IMR-90 (cell line): ENCODE results near the gene LRRC42. TPM values are rescaled to one million over a fixed set of nuclear protein-coding genes. Genes with fewer than 3 reads are reported as not detected.

Experiments used
- ATAC-seq: fragments of 200-7000 bp; cut with Tn5 transposase; 2 replicates; pipeline ENCODE4 v1.9.1; 2020; ENCODE audit warnings: low read depth, mild to moderate bottlenecking, moderate library complexity
- BruUV-seq: library from RNA; stranded (reverse); fragments of 400-500 nt; replicated peaks from 2 replicates; lab custom pipeline; 2021; lab: Mats Ljungman, UMichigan
- CTCF ChIA-PET: fragments of 300-600 bp; formaldehyde crosslinking; extraction: SDS; loops from one replicate; lab custom pipeline; 2021; ENCODE audit warnings: antibody characterized with exemption; lab: Yijun Ruan, JAX
- POLR2A ChIA-PET: fragments of 300-600 bp; sonication (Branson Sonifier 250); formaldehyde crosslinking; loops from one replicate; lab custom pipeline; 2022; ENCODE audit warnings: antibody characterized with exemption; ENCODE audit not compliant: unreplicated experiment; lab: Charles Lee
- DNase-seq: peaks from one replicate; pipeline ENCODE4 v3.0.0; 2013
- H2AFZ ChIP-seq: replicated peaks from 2 replicates; pipeline ENCODE3; 2013; ENCODE audit warnings: low read length, mild to moderate bottlenecking; ENCODE audit not compliant: poor library complexity
- H2AK5ac ChIP-seq: 2 replicates; pipeline ENCODE4 v1.6.1; 2013; ENCODE audit warnings: low read depth, low read length, inconsistent platforms
- H2AK9ac ChIP-seq: replicated peaks from 2 replicates; pipeline ENCODE3; 2013; ENCODE audit warnings: mild to moderate bottlenecking, low read depth, low read length, moderate library complexity; ENCODE audit not compliant: poor library complexity
- H2BK120ac ChIP-seq: 2 replicates; pipeline ENCODE4 v1.6.1; 2013; ENCODE audit warnings: low read depth, low read length, inconsistent platforms
- H2BK15ac ChIP-seq: 3 replicates; pipeline ENCODE4 v1.6.1; 2013; ENCODE audit warnings: low read depth, low read length, inconsistent platforms
- H2BK20ac ChIP-seq: 2 replicates; pipeline ENCODE4 v1.6.1; 2013; ENCODE audit warnings: low read depth, mild to moderate bottlenecking, inconsistent platforms, low read length, moderate library complexity
- H2BK5ac ChIP-seq: 2 replicates; pipeline ENCODE4 v1.6.1; 2013; ENCODE audit warnings: mild to moderate bottlenecking, low read depth, low read length, inconsistent platforms; ENCODE audit not compliant: poor library complexity, severe bottlenecking
- H3K14ac ChIP-seq: replicated peaks from 2 replicates; pipeline ENCODE4 v1.6.1; 2013; ENCODE audit warnings: low read depth, low read length, inconsistent platforms
- H3K18ac ChIP-seq: 2 replicates; pipeline ENCODE4 v1.6.1; 2013; ENCODE audit warnings: low read depth, low read length, control low read depth
- H3K23ac ChIP-seq: 2 replicates; pipeline ENCODE4 v1.6.1; 2013; ENCODE audit warnings: low read depth, low read length, inconsistent platforms
- H3K27ac ChIP-seq: 2 replicates; pipeline ENCODE4 v1.5.1; 2013; ENCODE audit warnings: mild to moderate bottlenecking, control low read depth, low read length; ENCODE audit not compliant: insufficient read depth
- H3K27me3 ChIP-seq: 2 replicates; pipeline ENCODE4 v1.6.1; 2013; ENCODE audit warnings: low read length; ENCODE audit not compliant: control insufficient read depth, insufficient read depth
- H3K36me3 ChIP-seq: 2 replicates; pipeline ENCODE4 v1.6.1; 2013; ENCODE audit warnings: low read length, mixed read lengths; ENCODE audit not compliant: control insufficient read depth, insufficient read depth
- H3K4ac ChIP-seq: 2 replicates; pipeline ENCODE4 v1.6.1; 2013; ENCODE audit warnings: low read depth, low read length, inconsistent platforms
- H3K4me1 ChIP-seq: 2 replicates; pipeline ENCODE4 v1.6.1; 2013; ENCODE audit warnings: low read length, mixed read lengths; ENCODE audit not compliant: control insufficient read depth, insufficient read depth
- H3K4me2 ChIP-seq: 2 replicates; pipeline ENCODE4 v1.6.1; 2013; ENCODE audit warnings: low read depth, mild to moderate bottlenecking, control low read depth, low read length, moderate library complexity
- H3K4me3 ChIP-seq: 2 replicates; pipeline ENCODE4 v1.5.1; 2013; ENCODE audit warnings: low read depth, mild to moderate bottlenecking, control low read depth, low read length, moderate library complexity; ENCODE audit not compliant: insufficient read depth
- H3K56ac ChIP-seq: 2 replicates; pipeline ENCODE4 v1.6.1; 2013; ENCODE audit warnings: low read length, inconsistent platforms; ENCODE audit not compliant: insufficient read depth; ENCODE audit errors: extremely low read depth
- H3K79me1 ChIP-seq, 2 experiments: 2 replicates each; pipeline ENCODE4 v1.6.1; 2013; ENCODE audit warnings: low read length in 2 of 2, inconsistent platforms in 1 of 2, low read depth in 1 of 2
- H3K9ac ChIP-seq: 2 replicates; pipeline ENCODE4 v1.6.1; 2013; ENCODE audit warnings: low read depth, low read length, control low read depth
- H3K9me1 ChIP-seq: 2 replicates; pipeline ENCODE4 v1.6.1; 2013; ENCODE audit warnings: low read length, inconsistent platforms; ENCODE audit not compliant: insufficient read depth
- H3K9me3 ChIP-seq: 2 replicates; pipeline ENCODE4 v1.6.1; 2013; ENCODE audit warnings: low read length; ENCODE audit not compliant: control insufficient read depth, insufficient read depth
- H4K20me1 ChIP-seq: 2 replicates; pipeline ENCODE4 v1.6.1; 2013; ENCODE audit warnings: low read length, inconsistent platforms; ENCODE audit not compliant: insufficient read depth
- H4K5ac ChIP-seq: 2 replicates; pipeline ENCODE4 v1.6.1; 2013; ENCODE audit warnings: mild to moderate bottlenecking, low read depth, low read length, control low read depth
- H4K8ac ChIP-seq, 2 experiments: 2 replicates each; pipeline ENCODE4 v1.6.1; 2013; ENCODE audit warnings: low read depth in 2 of 2, low read length in 2 of 2, control low read depth in 1 of 2, inconsistent platforms in 1 of 2
- H4K91ac ChIP-seq: 2 replicates; pipeline ENCODE4 v1.6.1; 2013; ENCODE audit warnings: low read depth, low read length, inconsistent platforms; ENCODE audit not compliant: insufficient read depth
- FOS ChIP-seq: fragments of 150-350 bp; IDR thresholded peaks from 2 replicates; pipeline ENCODE4 v1.6.1; 2016; ENCODE audit warnings: low read depth, low read length
- NFE2L2 ChIP-seq: fragments of 150-350 bp; IDR thresholded peaks from 2 replicates; pipeline ENCODE4 v1.6.1; 2016; ENCODE audit warnings: low read depth, mild to moderate bottlenecking, low read length
- WGBS, 2 experiments: methylation state at CpG; one replicate each; pipeline versions ENCODE4 v1.1.5 to v1.1.7; 2013; ENCODE audit warnings: missing lambda C conversion rate in 2 of 2; ENCODE audit not compliant: insufficient read length in 1 of 2; ENCODE audit errors: extremely low coverage in 2 of 2; 5-methylcytosine and 5-hydroxymethylcytosine counted together
- dilution Hi-C: fragments of 300-500 bp; cut with HindIII; formaldehyde crosslinking; loops from one replicate; pipeline ENCODE4 v1.14.3; 2018; ENCODE audit warnings: low sequenced_read_pairs; ENCODE audit not compliant: unreplicated experiment
- in situ Hi-C: fragments of 300-500 bp; cut with MboI; formaldehyde crosslinking; loops from 3 replicates; pipeline ENCODE4 v1.14.3; 2019; ENCODE audit warnings: low sequenced_read_pairs, inconsistent platforms, mixed read lengths
- intact Hi-C: fragments of 100-400 bp; cut with micrococcal nuclease; formaldehyde crosslinking; loops from 2 replicates; pipeline ENCODE4 v1.10.0; 2022
- polyA plus RNA-seq, 3 experiments: library from polyadenylated mRNA; depleted of rRNA; stranded (reverse); fragments of >200 nt; gene quantifications; 2 replicates each; pipeline ENCODE4 v1.2.3, GENCODE V29; 2012; ENCODE audit warnings: low replicate concordance in 1 of 3
- total RNA-seq: library from RNA; depleted of rRNA; stranded (reverse); fragments of >200 nt; gene quantifications from 2 replicates; pipeline ENCODE4 v1.2.3, GENCODE V29; 2012

Gene LRRC42
- total and polyA plus RNA-seq, 2 of the 4 experiments (the other 2 are of a cell fraction), result 39.9 to 47.5 TPM

DNA sequence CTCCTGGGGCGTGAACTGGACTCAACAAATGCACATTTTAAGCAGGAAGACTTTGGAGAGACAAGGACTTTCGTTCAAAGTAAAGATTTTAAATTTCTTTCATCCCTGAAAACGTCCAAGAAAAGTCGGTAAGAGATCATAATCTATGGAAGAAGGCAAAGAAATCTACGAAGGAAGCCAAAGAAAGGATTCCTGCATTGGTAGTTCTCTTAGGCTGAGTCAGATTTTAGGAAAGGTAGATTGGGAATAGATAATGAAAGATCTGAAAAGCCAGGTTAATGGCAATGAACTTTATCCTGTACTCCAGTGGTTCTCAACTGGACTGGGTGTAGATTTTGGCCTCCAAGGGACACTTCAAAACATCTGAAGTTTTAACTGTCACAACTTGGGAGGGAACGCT is 3.1 kb upstream of the LRRC42 start:
- Histone ChIP-seq H2BK120ac (no peak overlapping the region), H3K27me3 (no peaks in the 10 kb centered on the region), H2BK20ac (no peak overlapping the region), H3K23ac (no peak overlapping the region), H3K4me2 (no peak overlapping the region), H3K4ac (no peak overlapping the region), H3K56ac (no peak overlapping the region), H4K8ac (no peak overlapping the region), H3K18ac (no peak overlapping the region), H2BK5ac (no peak overlapping the region), H4K20me1 (peaks cover 14% of the 10 kb centered on the region; the same call in 1 of the 2 replicates), H3K4me1 (peaks cover 16% of the 10 kb centered on the region), H3K9ac (no peak overlapping the region), H3K9me3 (no peaks in the 10 kb centered on the region), H4K5ac (no peak overlapping the region), H3K9me1 (peaks cover 11% of the 10 kb centered on the region), H3K4me3 (no peak overlapping the region), H2AK9ac (no peak overlapping the region), H3K14ac (no peak overlapping the region), H3K27ac (no peak overlapping the region), H2AK5ac (no peak overlapping the region), H3K79me1 (peaks cover 26 to 51% of the 10 kb centered on the region in 2 experiments), H3K36me3 (no peaks in the 10 kb centered on the region), H4K91ac (no peak overlapping the region), H2AFZ (no peak overlapping the region), H2BK15ac (no peak overlapping the region)
- no TSS peak for BruUV-seq
- no peak for TF ChIP-seq FOS
- no peak for TF ChIP-seq NFE2L2
- CTCF ChIA-PET, result interaction anchor here (0.6 kb wide), 1 partner anchor 910 kb away, joined by 3 read pairs; no protein-coding TSS in a partner anchor
- WGBS, 2 experiments, result no CpG with 5 or more reads among the region's 6 CpGs
- POLR2A ChIA-PET, result no interaction called here
- no peak for DNase-seq
- in situ Hi-C loops (no loop called here), dilution Hi-C loops (no loop called here), intact Hi-C loops (no loop called here)
- ATAC-seq, result no peak
